AG09319 (cell line): ENCODE measurements around the gene POLE2.
"Not testable (repeated sequence)": the region's sequence is repeated elsewhere in the genome, so short reads cannot be mapped to it uniquely, and the experiment has no call there.

Experiments
- DNase-seq: peaks from one replicate; pipeline ENCODE4 v3.0.0-alpha.2; 2010; ENCODE audit warnings: low read depth; ENCODE audit errors: extremely low read depth
- CTCF ChIP-seq: IDR thresholded peaks from 2 replicates; pipeline ENCODE4 v1.5.1; 2011; ENCODE audit warnings: low read depth, mild to moderate bottlenecking, inconsistent platforms, low read length, moderate library complexity

Gene POLE2

DNA sequence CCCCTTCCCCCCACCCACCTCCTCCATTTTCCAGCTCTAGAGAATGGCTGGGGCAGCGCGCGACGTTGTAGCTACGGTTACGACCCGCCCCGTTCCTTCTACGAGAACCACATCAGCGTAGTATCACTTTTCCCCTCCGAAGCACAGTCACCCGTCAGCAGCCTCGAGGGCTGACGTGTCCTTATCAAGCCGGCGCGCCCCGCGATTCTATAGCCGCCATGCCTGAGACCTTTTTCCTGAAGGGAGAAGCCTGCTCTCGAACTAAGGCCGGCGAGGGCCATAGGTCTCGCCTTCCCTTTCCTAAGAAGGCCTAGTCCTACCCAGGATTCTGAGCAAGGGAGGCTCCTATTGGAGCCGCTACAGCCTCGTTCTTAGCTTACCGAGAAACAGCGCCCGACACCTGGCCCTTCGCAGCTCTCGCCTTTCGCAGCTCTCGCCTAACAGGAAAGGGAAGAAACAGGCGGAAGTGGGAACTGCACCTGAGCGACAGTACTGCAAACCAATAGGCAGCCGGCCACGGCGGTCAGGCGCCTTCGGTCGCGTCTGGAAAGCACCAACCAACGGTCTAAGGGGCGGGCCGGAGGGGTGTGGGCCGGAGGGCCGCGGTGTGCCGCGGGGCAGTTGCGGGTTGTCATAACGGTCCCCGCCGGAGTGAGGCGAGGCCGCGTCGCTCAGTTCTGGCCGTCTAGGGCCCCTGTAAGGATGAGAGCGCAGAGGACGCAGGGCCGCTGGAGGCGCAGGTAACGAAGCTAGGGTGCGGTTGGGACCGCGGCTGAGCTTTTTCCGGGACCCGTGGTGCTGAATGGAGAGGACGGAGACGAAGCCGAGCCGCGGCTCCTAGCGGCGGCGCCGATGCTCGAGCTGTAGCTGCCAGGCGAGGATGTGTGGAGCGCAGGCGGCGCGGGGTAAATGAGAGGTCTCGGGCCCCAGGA is 67.6 kb downstream of the POLE2 start, which contains the start of the genes MGAT2 and RPL36AL:
Gene MGAT2, plus strand, starts transcription at position 618 of the 932 bp plus-strand sequence. CDS start 470 bp downstream, outside the sequence.
Gene RPL36AL, minus strand, starts transcription at position 445 of the 932 bp plus-strand sequence. CDS start 1,522 bp downstream, outside the sequence.
- TF ChIP-seq CTCF = peak; percentile 20; the same call in 1 of the 2 replicates
- DNase-seq = peak; percentile 98

DNA sequence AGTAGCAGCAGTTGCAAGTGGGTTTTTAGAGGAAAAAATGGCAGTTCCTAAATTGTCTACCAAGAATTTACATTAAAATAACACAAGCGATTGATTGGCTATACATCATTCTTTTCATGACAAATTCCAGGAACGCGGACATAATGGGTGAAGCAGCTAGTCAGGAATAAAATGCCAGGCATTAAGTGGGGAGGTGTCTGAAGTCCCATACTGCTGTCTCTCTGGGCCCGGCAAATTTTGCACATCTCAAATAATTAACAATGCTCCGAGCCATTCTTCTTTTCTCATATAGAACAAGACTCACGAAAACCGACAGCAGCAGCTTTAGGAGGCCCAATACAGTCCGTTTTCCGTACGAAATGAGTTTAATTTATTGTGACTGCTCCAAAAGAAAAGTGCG is 68.3 kb downstream of the POLE2 start:
- no peak for DNase-seq
- TF ChIP-seq CTCF = no peak

DNA sequence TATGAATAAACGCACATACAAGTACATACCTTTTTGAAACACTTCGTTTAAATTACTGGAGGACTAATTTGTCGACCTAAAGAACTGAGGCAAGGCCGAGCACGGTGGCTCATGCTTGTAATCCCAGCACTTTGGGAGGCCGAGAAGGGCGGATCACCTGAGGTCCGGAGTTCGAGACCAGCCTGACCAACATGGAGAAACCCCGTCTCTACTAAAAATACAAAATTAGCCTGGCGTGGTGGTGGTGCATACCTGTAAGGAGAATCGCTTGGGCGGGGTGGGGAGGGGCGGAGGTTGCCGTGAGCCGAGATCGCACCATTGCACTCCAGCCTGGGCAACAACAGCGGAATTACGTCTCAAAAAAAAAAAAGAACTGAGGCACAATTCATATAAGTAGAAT is 68.7 kb downstream of the POLE2 start:
- DNase-seq = not testable (repeated sequence)

- TF ChIP-seq CTCF = no peak
- DNase-seq = no peak
Measured at GRCh38 chr14:49617852-49618519, 70.0 kb downstream of the POLE2 start.

GRCh38 chr14:49615776-49616175 is 72.2 kb downstream of the POLE2 start:
- TF ChIP-seq CTCF = no peak

GRCh38 chr14:49614196-49614595 is 73.8 kb downstream of the POLE2 start:
- DNase-seq = no peak
- no peak for TF ChIP-seq CTCF

More at GRCh38 chr14:49615776-49616175, 72.2 kb downstream of the POLE2 start:
- DNase-seq = no peak

- TF ChIP-seq CTCF = no peak
- DNase-seq = no peak
Measured at GRCh38 chr14:49612671-49613070, 75.3 kb downstream of the POLE2 start.
